ENCODE results near the gene NPTN. TPM values are rescaled to one million over a fixed set of nuclear protein-coding genes. Genes with fewer than 3 reads are reported as not detected.

Gene NPTN
- total RNA-seq, 1 experiment from 2014 or later: 164 TPM

- Histone ChIP-seq H3K4me2 (ENCODE audit: low read length) (no peak overlapping the region), H3K27me3 (ENCODE audit: low read length) (no peaks in the 10 kb centered on the region), H3K9ac (ENCODE audit: low read length) (no peak overlapping the region), H2AFZ (ENCODE audit: low read length) (no peak overlapping the region), H3K27ac (ENCODE audit: low read length) (peak overlapping the region; percentile 22), H3K4me1 (ENCODE audit: insufficient read depth, low read length) (no peaks in the 10 kb centered on the region), H3K36me3 (ENCODE audit: low read depth, low read length) (peaks cover 31% of the 10 kb centered on the region), H3F3A (ENCODE audit: low read length, unreplicated experiment) (no peaks in the 10 kb centered on the region), H3K79me2 (ENCODE audit: low read length) (no peaks in the 10 kb centered on the region), H3K4me3 (ENCODE audit: low read length) (no peak overlapping the region), H3K9me3 (ENCODE audit: low read length) (no peaks in the 10 kb centered on the region), H4K20me1 (ENCODE audit: low read length) (no peaks in the 10 kb centered on the region), H3K9me2 (replicated peaks; ENCODE audit: low read length) (no peaks in the 10 kb centered on the region)
- TF ChIP-seq EZH2phosphoT487 (IDR thresholded peaks at IDR 0.05; ENCODE audit: borderline replicate concordance, low read length) (no peak), EZH2 (IDR thresholded peaks at IDR 0.05; ENCODE audit: low read length, unreplicated experiment) (no peak)
- TF ChIP-seq, protein P1, sequence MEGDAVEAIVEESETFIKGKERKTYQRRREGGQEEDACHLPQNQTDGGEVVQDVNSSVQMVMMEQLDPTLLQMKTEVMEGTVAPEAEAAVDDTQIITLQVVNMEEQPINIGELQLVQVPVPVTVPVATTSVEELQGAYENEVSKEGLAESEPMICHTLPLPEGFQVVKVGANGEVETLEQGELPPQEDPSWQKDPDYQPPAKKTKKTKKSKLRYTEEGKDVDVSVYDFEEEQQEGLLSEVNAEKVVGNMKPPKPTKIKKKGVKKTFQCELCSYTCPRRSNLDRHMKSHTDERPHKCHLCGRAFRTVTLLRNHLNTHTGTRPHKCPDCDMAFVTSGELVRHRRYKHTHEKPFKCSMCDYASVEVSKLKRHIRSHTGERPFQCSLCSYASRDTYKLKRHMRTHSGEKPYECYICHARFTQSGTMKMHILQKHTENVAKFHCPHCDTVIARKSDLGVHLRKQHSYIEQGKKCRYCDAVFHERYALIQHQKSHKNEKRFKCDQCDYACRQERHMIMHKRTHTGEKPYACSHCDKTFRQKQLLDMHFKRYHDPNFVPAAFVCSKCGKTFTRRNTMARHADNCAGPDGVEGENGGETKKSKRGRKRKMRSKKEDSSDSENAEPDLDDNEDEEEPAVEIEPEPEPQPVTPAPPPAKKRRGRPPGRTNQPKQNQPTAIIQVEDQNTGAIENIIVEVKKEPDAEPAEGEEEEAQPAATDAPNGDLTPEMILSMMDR (conservative IDR thresholded peaks at IDR 0.05; ENCODE audit: low read depth, low read length): no peak
- ChIA-PET POLR2A (ENCODE audit: unreplicated experiment) (no interaction called here), CTCF (no interaction called here)
- peak; percentile 73 for ATAC-seq
- peak; percentile 41 for DNase-seq
- intact Hi-C loops (cut with micrococcal nuclease): loop anchor here (1.0 kb wide), 1 partner anchor 9 kb away; no protein-coding TSS in a partner anchor
- no TSS peak for BruUV-seq (replicated peaks)
Measured at GRCh38 chr15:73573572-73573971, 59.6 kb downstream of the NPTN start.

DNA sequence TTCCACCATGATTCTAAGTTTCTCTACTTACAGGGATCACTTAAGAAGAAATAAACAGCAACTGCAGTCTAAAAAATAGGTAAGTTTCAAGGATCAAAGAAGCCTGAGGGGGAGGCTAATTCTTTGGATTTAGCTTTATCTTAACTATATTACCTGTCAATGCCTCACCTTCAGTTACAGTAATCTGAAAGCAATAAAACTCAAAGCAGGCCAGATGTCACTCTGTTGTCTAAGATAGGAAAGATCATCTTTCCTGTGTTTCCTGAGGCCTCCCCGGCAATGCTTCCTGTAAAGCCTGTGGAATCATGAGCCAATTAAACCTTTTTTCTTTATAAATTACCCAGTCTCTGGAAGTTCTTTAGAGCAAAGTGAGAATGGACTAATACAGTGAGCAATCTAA, 60.2 kb downstream of the NPTN start:
- H3K9me2 ChIP-seq (replicated peaks; ENCODE audit: low read length): no peaks in the 10 kb centered on the region
- peak overlapping the region; percentile 22 for H3K27ac ChIP-seq (ENCODE audit: low read length)
- H4K20me1 ChIP-seq (ENCODE audit: low read length): no peaks in the 10 kb centered on the region
- no peaks in the 10 kb centered on the region for H3F3A ChIP-seq (ENCODE audit: low read length, unreplicated experiment)
- no peaks in the 10 kb centered on the region for H3K27me3 ChIP-seq (ENCODE audit: low read length)
- no peak for DNase-seq
- H3K79me2 ChIP-seq (ENCODE audit: low read length): no peaks in the 10 kb centered on the region
- no peaks in the 10 kb centered on the region for H3K9me3 ChIP-seq (ENCODE audit: low read length)
- ChIA-PET CTCF (no interaction called here), POLR2A (ENCODE audit: unreplicated experiment) (no interaction called here)
- peaks cover 31% of the 10 kb centered on the region for H3K36me3 ChIP-seq (ENCODE audit: low read depth, low read length)
- intact Hi-C loops (cut with micrococcal nuclease): loop anchor here (1.0 kb wide), 1 partner anchor 9 kb away; no protein-coding TSS in a partner anchor
- H3K4me1 ChIP-seq (ENCODE audit: insufficient read depth, low read length): no peaks in the 10 kb centered on the region
- H3K9ac ChIP-seq (ENCODE audit: low read length): no peak overlapping the region
- H3K4me2 ChIP-seq (ENCODE audit: low read length): no peak overlapping the region
- H2AFZ ChIP-seq (ENCODE audit: low read length): no peak overlapping the region
- no peak for ATAC-seq
- no TSS peak for BruUV-seq (replicated peaks)
- no peak overlapping the region for H3K4me3 ChIP-seq (ENCODE audit: low read length)
- TF ChIP-seq EZH2phosphoT487 (IDR thresholded peaks at IDR 0.05; ENCODE audit: borderline replicate concordance, low read length) (no peak), EZH2 (IDR thresholded peaks at IDR 0.05; ENCODE audit: low read length, unreplicated experiment) (no peak)
- TF ChIP-seq, protein P1 (conservative IDR thresholded peaks at IDR 0.05; ENCODE audit: low read depth, low read length): no peak

GRCh38 chr15:73572296-73572695, 60.9 kb downstream of the NPTN start:
- Histone ChIP-seq H2AFZ (ENCODE audit: low read length) (no peak overlapping the region), H3K9me2 (replicated peaks; ENCODE audit: low read length) (no peaks in the 10 kb centered on the region), H4K20me1 (ENCODE audit: low read length) (no peaks in the 10 kb centered on the region), H3K79me2 (ENCODE audit: low read length) (no peaks in the 10 kb centered on the region), H3K36me3 (ENCODE audit: low read depth, low read length) (peaks cover 33% of the 10 kb centered on the region), H3K4me1 (ENCODE audit: insufficient read depth, low read length) (no peaks in the 10 kb centered on the region), H3K9me3 (ENCODE audit: low read length) (no peaks in the 10 kb centered on the region), H3K27me3 (ENCODE audit: low read length) (no peaks in the 10 kb centered on the region), H3K27ac (ENCODE audit: low read length) (no peak overlapping the region), H3K4me2 (ENCODE audit: low read length) (no peak overlapping the region), H3F3A (ENCODE audit: low read length, unreplicated experiment) (no peaks in the 10 kb centered on the region), H3K4me3 (ENCODE audit: low read length) (no peak overlapping the region), H3K9ac (ENCODE audit: low read length) (no peak overlapping the region)
- no TSS peak for BruUV-seq (replicated peaks)
- intact Hi-C loops (cut with micrococcal nuclease): no loop called here
- DNase-seq (no peak), ATAC-seq (no peak)
- TF ChIP-seq, protein P1 (conservative IDR thresholded peaks at IDR 0.05; ENCODE audit: low read depth, low read length): no peak
- TF ChIP-seq EZH2 (IDR thresholded peaks at IDR 0.05; ENCODE audit: low read length, unreplicated experiment) (no peak), EZH2phosphoT487 (IDR thresholded peaks at IDR 0.05; ENCODE audit: borderline replicate concordance, low read length) (no peak)
- CTCF ChIA-PET: no interaction called here
- POLR2A ChIA-PET (ENCODE audit: unreplicated experiment): no interaction called here

All from PC-3 (cell line).